Liver (tissue), 3 donors: Measurements from ENCODE around the gene NOTCH1.

Experiments used
- FOXA1 ChIP-seq: IDR thresholded peaks from 2 replicates; pipeline ENCODE4 v1.6.1; 2016; ENCODE audit warnings: antibody characterized with exemption
- JUND ChIP-seq, 2 donors: IDR thresholded peaks; 2 replicates each; pipeline ENCODE4 v1.6.1; 2016; ENCODE audit warnings: antibody characterized with exemption in 2 of 2
- RAD21 ChIP-seq, 2 donors: IDR thresholded peaks; 2 replicates each; pipeline ENCODE4 v1.6.1; 2016; ENCODE audit warnings: antibody characterized with exemption in 2 of 2, mild to moderate bottlenecking in 2 of 2
- RXRA ChIP-seq, 2 donors: IDR thresholded peaks; 2 replicates each; pipeline ENCODE4 v1.6.1; 2017 to 2018; ENCODE audit warnings: antibody characterized with exemption in 2 of 2, mild to moderate bottlenecking in 1 of 2
- SP1 ChIP-seq: IDR thresholded peaks from 2 replicates; pipeline ENCODE4 v1.6.1; 2018; ENCODE audit warnings: antibody characterized with exemption, mild to moderate bottlenecking
- TAF1 ChIP-seq: conservative IDR thresholded peaks from 2 replicates; pipeline ENCODE4 v1.6.1; 2016; ENCODE audit warnings: antibody characterized with exemption, mild to moderate bottlenecking
- TF ChIP-seq, protein P1 (sequence below): fragments of 150-350 bp; IDR thresholded peaks from 2 replicates; pipeline ENCODE4 v1.5.1; 2017; ENCODE audit warnings: improper control_type of control experiment, low read depth, low read length; ENCODE audit not compliant: missing input control
- TF ChIP-seq, protein P2 (sequence below): IDR thresholded peaks from 2 replicates; pipeline ENCODE4 v1.6.1; 2016; ENCODE audit warnings: antibody characterized with exemption, mild to moderate bottlenecking
- TF ChIP-seq, protein P3 (sequence below): IDR thresholded peaks from 2 replicates; pipeline ENCODE4 v1.6.1; 2016; ENCODE audit warnings: antibody characterized with exemption
- donor health status: healthy.
- donor health status: healthy.

DNA sequence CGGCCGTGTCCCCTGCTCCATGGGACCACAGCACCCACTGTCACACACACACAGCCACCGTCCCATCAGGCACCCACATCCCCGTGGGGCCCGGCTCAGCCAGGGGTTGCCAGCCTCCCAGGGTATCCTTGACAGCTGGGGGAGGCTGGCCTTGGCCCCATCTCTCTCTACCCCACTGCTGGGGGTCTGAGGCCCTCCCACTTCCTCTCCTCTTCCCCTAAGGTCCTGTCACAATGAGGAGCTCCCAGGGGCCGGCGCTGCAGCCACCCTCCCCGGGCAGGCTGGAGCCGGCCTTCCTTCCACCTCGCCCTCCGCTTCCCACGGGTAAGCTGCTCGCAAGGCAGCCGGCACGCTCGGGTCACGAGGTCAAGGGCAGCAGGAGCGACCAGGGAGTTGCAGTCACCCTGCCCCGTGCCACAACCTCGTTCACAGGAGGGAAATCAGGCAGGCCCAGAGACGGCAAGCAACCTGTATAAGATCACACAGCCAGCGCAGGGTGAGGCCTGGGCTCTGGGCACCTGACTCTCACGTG is 38.6 kb upstream of the NOTCH1 start:
- no peak for TF ChIP-seq JUND (IDR thresholded peaks at IDR 0.05)
- TF ChIP-seq FOXA1, result no peak
- TF ChIP-seq, protein P1, sequence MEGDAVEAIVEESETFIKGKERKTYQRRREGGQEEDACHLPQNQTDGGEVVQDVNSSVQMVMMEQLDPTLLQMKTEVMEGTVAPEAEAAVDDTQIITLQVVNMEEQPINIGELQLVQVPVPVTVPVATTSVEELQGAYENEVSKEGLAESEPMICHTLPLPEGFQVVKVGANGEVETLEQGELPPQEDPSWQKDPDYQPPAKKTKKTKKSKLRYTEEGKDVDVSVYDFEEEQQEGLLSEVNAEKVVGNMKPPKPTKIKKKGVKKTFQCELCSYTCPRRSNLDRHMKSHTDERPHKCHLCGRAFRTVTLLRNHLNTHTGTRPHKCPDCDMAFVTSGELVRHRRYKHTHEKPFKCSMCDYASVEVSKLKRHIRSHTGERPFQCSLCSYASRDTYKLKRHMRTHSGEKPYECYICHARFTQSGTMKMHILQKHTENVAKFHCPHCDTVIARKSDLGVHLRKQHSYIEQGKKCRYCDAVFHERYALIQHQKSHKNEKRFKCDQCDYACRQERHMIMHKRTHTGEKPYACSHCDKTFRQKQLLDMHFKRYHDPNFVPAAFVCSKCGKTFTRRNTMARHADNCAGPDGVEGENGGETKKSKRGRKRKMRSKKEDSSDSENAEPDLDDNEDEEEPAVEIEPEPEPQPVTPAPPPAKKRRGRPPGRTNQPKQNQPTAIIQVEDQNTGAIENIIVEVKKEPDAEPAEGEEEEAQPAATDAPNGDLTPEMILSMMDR, result no peak
- TF ChIP-seq, protein P2, sequence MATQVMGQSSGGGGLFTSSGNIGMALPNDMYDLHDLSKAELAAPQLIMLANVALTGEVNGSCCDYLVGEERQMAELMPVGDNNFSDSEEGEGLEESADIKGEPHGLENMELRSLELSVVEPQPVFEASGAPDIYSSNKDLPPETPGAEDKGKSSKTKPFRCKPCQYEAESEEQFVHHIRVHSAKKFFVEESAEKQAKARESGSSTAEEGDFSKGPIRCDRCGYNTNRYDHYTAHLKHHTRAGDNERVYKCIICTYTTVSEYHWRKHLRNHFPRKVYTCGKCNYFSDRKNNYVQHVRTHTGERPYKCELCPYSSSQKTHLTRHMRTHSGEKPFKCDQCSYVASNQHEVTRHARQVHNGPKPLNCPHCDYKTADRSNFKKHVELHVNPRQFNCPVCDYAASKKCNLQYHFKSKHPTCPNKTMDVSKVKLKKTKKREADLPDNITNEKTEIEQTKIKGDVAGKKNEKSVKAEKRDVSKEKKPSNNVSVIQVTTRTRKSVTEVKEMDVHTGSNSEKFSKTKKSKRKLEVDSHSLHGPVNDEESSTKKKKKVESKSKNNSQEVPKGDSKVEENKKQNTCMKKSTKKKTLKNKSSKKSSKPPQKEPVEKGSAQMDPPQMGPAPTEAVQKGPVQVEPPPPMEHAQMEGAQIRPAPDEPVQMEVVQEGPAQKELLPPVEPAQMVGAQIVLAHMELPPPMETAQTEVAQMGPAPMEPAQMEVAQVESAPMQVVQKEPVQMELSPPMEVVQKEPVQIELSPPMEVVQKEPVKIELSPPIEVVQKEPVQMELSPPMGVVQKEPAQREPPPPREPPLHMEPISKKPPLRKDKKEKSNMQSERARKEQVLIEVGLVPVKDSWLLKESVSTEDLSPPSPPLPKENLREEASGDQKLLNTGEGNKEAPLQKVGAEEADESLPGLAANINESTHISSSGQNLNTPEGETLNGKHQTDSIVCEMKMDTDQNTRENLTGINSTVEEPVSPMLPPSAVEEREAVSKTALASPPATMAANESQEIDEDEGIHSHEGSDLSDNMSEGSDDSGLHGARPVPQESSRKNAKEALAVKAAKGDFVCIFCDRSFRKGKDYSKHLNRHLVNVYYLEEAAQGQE, result no peak
- no peak for TF ChIP-seq RAD21 (IDR thresholded peaks at IDR 0.05)
- TF ChIP-seq, protein P3, sequence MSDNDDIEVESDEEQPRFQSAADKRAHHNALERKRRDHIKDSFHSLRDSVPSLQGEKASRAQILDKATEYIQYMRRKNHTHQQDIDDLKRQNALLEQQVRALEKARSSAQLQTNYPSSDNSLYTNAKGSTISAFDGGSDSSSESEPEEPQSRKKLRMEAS, result no peak
- TF ChIP-seq RXRA (IDR thresholded peaks at IDR 0.05), result no peak
- TF ChIP-seq SP1, result no peak
- no peak for TF ChIP-seq TAF1
